GM10847 (cell line): ENCODE measurements around the gene EIF3I.
A peak's percentile ranks its signal among the peaks of the same experiment; 100 is the strongest.

Experiments used
- POLR2A ChIP-seq: IDR thresholded peaks from 2 replicates; pipeline ENCODE4 v1.6.1; 2011; ENCODE audit not compliant: insufficient read length; ENCODE audit errors: extremely low read depth

EIF3I gene

GRCh38 chr1:32192220-32192948 lies 29.8 kb upstream of the EIF3I start:
- no peak for TF ChIP-seq POLR2A

- no peak for TF ChIP-seq POLR2A
Observed at GRCh38 chr1:32194984-32195383, 27.2 kb upstream of the EIF3I start.

- TF ChIP-seq POLR2A, result no peak
Observed at GRCh38 chr1:32195531-32195930, 26.7 kb upstream of the EIF3I start.

- TF ChIP-seq POLR2A, result no peak
Observed at GRCh38 chr1:32195972-32196823, 26.0 kb upstream of the EIF3I start.

- no peak for TF ChIP-seq POLR2A
Observed at GRCh38 chr1:32197074-32197473, 25.1 kb upstream of the EIF3I start.

GRCh38 chr1:32197837-32198236 lies 24.4 kb upstream of the EIF3I start:
- no peak for TF ChIP-seq POLR2A

GRCh38 chr1:32198237-32199042 lies 23.8 kb upstream of the EIF3I start:
- no peak for TF ChIP-seq POLR2A

- no peak for TF ChIP-seq POLR2A
Observed at GRCh38 chr1:32199043-32199716, 23.0 kb upstream of the EIF3I start.

GRCh38 chr1:32199717-32200072 lies 22.5 kb upstream of the EIF3I start:
- TF ChIP-seq POLR2A, result no peak

GRCh38 chr1:32200226-32201010 lies 21.8 kb upstream of the EIF3I start, which contains the start of gene CCDC28B:
Gene CCDC28B, plus strand, starts transcription at chr1:32200595. Its CDS starts 1,341 bp downstream, at chr1:32201936.
- TF ChIP-seq POLR2A, result no peak

- TF ChIP-seq POLR2A, result peak; percentile 10
Observed at GRCh38 chr1:32201011-32201855, 21.0 kb upstream of the EIF3I start.

GRCh38 chr1:32204943-32205361 lies 17.3 kb upstream of the EIF3I start:
- TF ChIP-seq POLR2A, result no peak

GRCh38 chr1:32205401-32206370 lies 16.5 kb upstream of the EIF3I start, which contains the start of gene IQCC:
Gene IQCC, plus strand, starts transcription at chr1:32205671. Its CDS starts 11 bp downstream, at chr1:32205682.
- peak; percentile 77 for TF ChIP-seq POLR2A
